Sigmoid colon (tissue), 7 donors: Measurements from ENCODE around the gene GAPVD1. TPM values are rescaled to one million over a fixed set of nuclear protein-coding genes. Genes with fewer than 3 reads are reported as not detected.

ENCODE experiments used
- DNase-seq: peaks from one replicate; pipeline ENCODE4 v3.0.0-alpha.2; 2019
- H3K27ac ChIP-seq, 4 donors: fragments of 200-600 bp; sonication (generic); one replicate each; pipeline ENCODE4 v1.5.1; 2016 to 2019; ENCODE audit warnings: mild to moderate bottlenecking in 1 of 4
- H3K27me3 ChIP-seq, 3 donors: fragments of 200-600 bp; sonication (generic); one replicate each; pipeline ENCODE4 v1.5.1; 2019; ENCODE audit warnings: mild to moderate bottlenecking in 1 of 3
- H3K36me3 ChIP-seq, 4 donors: fragments of 200-600 bp; sonication (generic); one replicate each; pipeline ENCODE4 v1.5.1; 2016 to 2019
- H3K4me1 ChIP-seq, 4 donors: fragments of 200-600 bp; sonication (generic); one replicate each; pipeline ENCODE4 v1.5.1; 2017 to 2019
- H3K4me3 ChIP-seq, 4 donors: fragments of 200-600 bp; sonication (generic); one replicate each; pipeline ENCODE4 v1.5.1; 2017 to 2019; ENCODE audit warnings: mild to moderate bottlenecking in 2 of 4, moderate library complexity in 1 of 4
- H3K9me3 ChIP-seq, 4 donors: fragments of 200-600 bp in 3 of 4; sonication (generic) in 3 of 4; one replicate each; pipeline versions ENCODE4 v1.5.1 to v1.6.1; 2013 to 2019
- EP300 ChIP-seq, 4 donors: sonication (generic); formaldehyde crosslinking; IDR thresholded peaks; one replicate each; pipeline ENCODE4 v1.6.1; 2017; ENCODE audit warnings: antibody characterized with exemption in 4 of 4
- POLR2A ChIP-seq, 2 donors: fragments of 450-650 bp; IDR thresholded peaks; one replicate each; pipeline ENCODE4 v1.6.1; 2016; ENCODE audit warnings: antibody characterized with exemption in 2 of 2, mild to moderate bottlenecking in 2 of 2, moderate library complexity in 2 of 2
- POLR2AphosphoS5 ChIP-seq, 4 donors: sonication (generic); formaldehyde crosslinking; IDR thresholded peaks; one replicate each; pipeline ENCODE4 v1.6.1; 2017; ENCODE audit warnings: antibody characterized with exemption in 4 of 4
- WGBS, 2 donors: extraction: QIAGEN DNeasy Blood & Tissue Kit; methylation state at CpG; one replicate each; pipeline ENCODE4 v1.1.7; 2013; 5-methylcytosine and 5-hydroxymethylcytosine counted together
- intact Hi-C: fragments of 100-400 bp; cut with DNase I; formaldehyde crosslinking; loops from one replicate; pipeline ENCODE4 v1.15.1; 2023
- polyA plus RNA-seq, 3 donors: library from polyadenylated mRNA; stranded (reverse); fragments of 200-250 nt; gene quantifications; one replicate each; pipeline ENCODE4 v1.2.3, GENCODE V29; 2013
- small RNA-seq, 3 donors: library from RNA; depleted of rRNA; stranded (forward); fragments of <200 nt; gene quantifications; one replicate each; pipeline ENCODE3, GENCODE V24; 2016
- total RNA-seq, 4 donors: library from RNA; depleted of rRNA; stranded (reverse); fragments of >200 nt; gene quantifications; one replicate each; pipeline ENCODE4 v1.1.0, GENCODE V29; 2016
- TF ChIP-seq, protein P1 (sequence below), 4 experiments: fragments of 450-650 bp in 3 of 4; fragments of 200-600 bp in 1 of 4; IDR thresholded peaks; one replicate each; pipeline ENCODE4 v1.5.1; 2016 to 2019; ENCODE audit warnings: antibody characterized with exemption in 4 of 4, mild to moderate bottlenecking in 3 of 4, moderate library complexity in 2 of 4
- donor health status: healthy with polysubstance abuse.
- donor health status: Bipolar disorder and iron deficiency.
- donor health status: healthy.

The GAPVD1 gene
- total and polyA plus RNA-seq, 7 donors: 3.0 to 182 (median 44.9) TPM

DNA sequence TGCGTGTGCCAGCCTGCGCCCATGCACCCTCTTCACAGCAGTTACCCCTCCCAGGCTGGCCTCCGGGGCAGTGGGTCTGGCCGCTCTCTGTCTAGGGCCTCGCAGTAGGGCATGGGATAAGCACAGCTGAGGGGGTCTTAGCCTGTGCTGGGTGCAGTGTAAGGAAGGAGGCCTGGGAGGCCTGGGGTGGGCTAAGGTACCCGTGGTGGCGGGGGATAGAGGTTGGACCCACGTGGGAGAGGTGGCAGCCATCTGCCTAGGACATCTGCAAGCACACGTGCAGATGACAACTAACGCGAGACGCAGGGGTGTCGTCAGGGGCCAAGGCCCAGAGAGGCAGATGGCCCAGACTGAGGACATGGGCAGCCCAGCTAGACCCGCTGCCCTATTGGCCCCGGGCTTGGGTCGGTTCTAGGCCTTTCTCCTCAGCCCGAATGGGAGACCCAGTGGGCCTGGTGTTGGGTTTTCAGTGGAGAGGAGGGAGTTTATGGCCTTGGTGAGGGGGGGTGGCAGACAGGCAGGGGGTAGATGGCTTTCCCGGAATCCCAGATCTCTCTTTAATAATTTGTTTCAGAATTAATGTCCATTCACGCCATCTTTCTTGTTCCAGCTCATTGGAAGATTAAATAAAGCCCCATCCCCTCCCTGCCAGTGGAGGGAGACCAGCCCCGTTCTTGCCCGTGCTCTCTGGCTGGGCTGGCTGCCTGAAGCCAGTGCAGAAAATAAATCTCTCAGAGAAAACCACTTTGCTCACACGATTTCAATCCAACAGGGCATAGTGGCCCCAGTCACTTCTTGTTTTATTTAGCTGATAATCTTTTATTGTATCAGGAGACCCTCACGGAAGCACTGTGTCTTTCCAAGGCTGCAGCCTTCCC, 154.2 kb downstream of the GAPVD1 start:
- Histone ChIP-seq H3K4me1 (peaks cover 0 to 11% (median 6%) of the 10 kb centered on the region in 4 donors), H3K9me3 (no peaks in the 10 kb centered on the region), H3K4me3 (no peak overlapping the region), H3K27me3 (no peaks in the 10 kb centered on the region), H3K27ac (no peak overlapping the region), H3K36me3 (no peaks in the 10 kb centered on the region)
- 88 to 89% methylated on average over 23 of the region's 23 CpGs for WGBS, 2 donors
- no peak for DNase-seq
- intact Hi-C loops: loop anchor here (10.0 kb wide), 1 partner anchor 499 kb away; no protein-coding TSS in a partner anchor
- no peak for TF ChIP-seq POLR2AphosphoS5 (IDR thresholded peaks at IDR 0.05)
- TF ChIP-seq POLR2A (IDR thresholded peaks at IDR 0.05): no peak
- no peak for TF ChIP-seq EP300 (IDR thresholded peaks at IDR 0.05)

DNA sequence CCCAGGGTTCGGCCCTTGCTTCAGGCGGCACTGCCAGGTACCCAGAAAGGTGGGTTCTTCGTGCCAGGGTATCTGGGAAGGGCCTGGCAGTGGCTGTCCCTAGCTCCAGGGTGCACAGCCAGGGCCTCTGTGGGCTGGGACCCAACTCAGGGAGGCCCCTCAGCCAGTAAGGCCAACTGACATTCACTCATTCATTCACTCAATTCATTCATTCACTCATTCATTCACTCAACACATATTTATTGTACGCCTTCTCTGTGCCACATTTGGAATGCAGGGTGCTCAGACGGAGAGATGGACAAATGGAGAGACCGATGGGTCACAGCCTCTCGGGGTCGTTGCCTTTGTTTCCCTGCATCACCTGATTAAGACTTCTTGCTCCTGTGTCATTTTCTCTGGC, 154.9 kb downstream of the GAPVD1 start:
- Histone ChIP-seq H3K27ac (no peak overlapping the region), H3K36me3 (no peaks in the 10 kb centered on the region), H3K27me3 (no peaks in the 10 kb centered on the region), H3K4me3 (no peak overlapping the region), H3K4me1 (peaks cover 0 to 11% (median 6%) of the 10 kb centered on the region in 4 donors), H3K9me3 (no peaks in the 10 kb centered on the region)
- TF ChIP-seq POLR2AphosphoS5 (IDR thresholded peaks at IDR 0.05) (no peak), POLR2A (IDR thresholded peaks at IDR 0.05) (no peak), EP300 (IDR thresholded peaks at IDR 0.05) (no peak)
- TF ChIP-seq, protein P1, sequence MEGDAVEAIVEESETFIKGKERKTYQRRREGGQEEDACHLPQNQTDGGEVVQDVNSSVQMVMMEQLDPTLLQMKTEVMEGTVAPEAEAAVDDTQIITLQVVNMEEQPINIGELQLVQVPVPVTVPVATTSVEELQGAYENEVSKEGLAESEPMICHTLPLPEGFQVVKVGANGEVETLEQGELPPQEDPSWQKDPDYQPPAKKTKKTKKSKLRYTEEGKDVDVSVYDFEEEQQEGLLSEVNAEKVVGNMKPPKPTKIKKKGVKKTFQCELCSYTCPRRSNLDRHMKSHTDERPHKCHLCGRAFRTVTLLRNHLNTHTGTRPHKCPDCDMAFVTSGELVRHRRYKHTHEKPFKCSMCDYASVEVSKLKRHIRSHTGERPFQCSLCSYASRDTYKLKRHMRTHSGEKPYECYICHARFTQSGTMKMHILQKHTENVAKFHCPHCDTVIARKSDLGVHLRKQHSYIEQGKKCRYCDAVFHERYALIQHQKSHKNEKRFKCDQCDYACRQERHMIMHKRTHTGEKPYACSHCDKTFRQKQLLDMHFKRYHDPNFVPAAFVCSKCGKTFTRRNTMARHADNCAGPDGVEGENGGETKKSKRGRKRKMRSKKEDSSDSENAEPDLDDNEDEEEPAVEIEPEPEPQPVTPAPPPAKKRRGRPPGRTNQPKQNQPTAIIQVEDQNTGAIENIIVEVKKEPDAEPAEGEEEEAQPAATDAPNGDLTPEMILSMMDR (IDR thresholded peaks at IDR 0.05): no peak
- 93 to 95% methylated on average over 8 of the region's 8 CpGs for WGBS, 2 donors
- no peak for DNase-seq
- intact Hi-C loops: loop anchor here (10.0 kb wide), 1 partner anchor 498 kb away; no protein-coding TSS in a partner anchor

Small RNA genes within 50 kb of the gene (small RNA-seq; reads per million reads assigned to genes)
- gene AL354710.1: 0 reads per million in 3 donors
- gene RNU6-1020P: 0 reads per million in 3 donors

Other genes starting within 250 kb of the GAPVD1 start
- 10 to 100 TPM in 2 of 4 donors, 1 to 10 TPM in 2; 5.4 to 15.8 (median 11.4) TPM for gene SCAI, start 118.3 kb upstream of the GAPVD1 start, total RNA-seq
- 1 to 10 TPM in 2 of 3 donors, under 1 TPM in 1; under 0.01 to 1.9 (median 1.4) TPM for gene SCAI, start 118.3 kb upstream of the GAPVD1 start, polyA plus RNA-seq
- gene PPP6C, start 72.0 kb upstream of the GAPVD1 start, total RNA-seq: 10 to 100 TPM; 24.9 to 34.6 (median 31.5) TPM
- gene PPP6C, start 72.0 kb upstream of the GAPVD1 start, polyA plus RNA-seq: 10 to 100 TPM; 24.8 to 41.6 (median 37.8) TPM
- gene RABEPK, start 61.3 kb upstream of the GAPVD1 start, total RNA-seq: 10 to 100 TPM in 3 of 4 donors, 1 to 10 TPM in 1; 9.4 to 18.6 (median 14.9) TPM
- gene RABEPK, start 61.3 kb upstream of the GAPVD1 start, polyA plus RNA-seq: 10 to 100 TPM; 16.2 to 24.4 (median 18.3) TPM
- gene HSPA5, start 20.5 kb upstream of the GAPVD1 start, total RNA-seq: 10 to 100 TPM; 46.5 to 65.4 (median 58.7) TPM
- gene HSPA5, start 20.5 kb upstream of the GAPVD1 start, polyA plus RNA-seq: 100 to 1,000 TPM in 1 of 3 donors, 10 to 100 TPM in 2; 15.6 to 208 (median 79.3) TPM